ENCODE measurements around the gene DDI1. TPM values are rescaled to one million over a fixed set of nuclear protein-coding genes. Genes with fewer than 3 reads are reported as not detected.
"Not testable (repeated sequence)": the region's sequence is repeated elsewhere in the genome, so short reads cannot be mapped to it uniquely, and the experiment has no call there.

DDI1 gene
- total and polyA plus RNA-seq, 2 experiments from 2014 or later, result 0.13 TPM; not detected in 1

DNA sequence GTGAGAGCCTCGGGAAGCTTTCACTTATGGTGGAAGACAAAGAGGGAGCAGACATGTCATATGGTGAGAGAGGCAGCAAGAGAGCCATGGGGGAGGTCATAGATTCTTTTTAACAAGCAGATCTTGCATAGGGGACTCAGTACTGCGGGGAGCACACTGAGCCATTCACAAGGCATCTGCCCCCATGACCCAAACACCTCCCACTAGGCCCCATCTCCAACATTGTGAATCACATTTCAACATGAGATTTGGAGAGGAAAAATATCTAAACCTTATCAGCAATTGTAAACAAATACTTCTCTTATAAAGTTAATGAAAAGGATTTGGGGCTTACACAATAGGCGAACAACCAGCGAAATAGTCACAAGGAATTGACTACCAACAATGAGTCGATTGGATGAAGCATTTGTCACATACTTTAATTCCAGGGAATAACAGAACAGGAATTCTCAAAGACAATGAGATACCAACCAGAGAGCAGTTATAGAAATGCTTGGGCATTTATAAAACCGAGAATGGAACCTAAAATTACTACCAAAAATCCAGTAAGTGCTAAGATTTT lies 7.3 kb downstream of the DDI1 start (continued):
- TF ChIP-seq, protein P1, sequence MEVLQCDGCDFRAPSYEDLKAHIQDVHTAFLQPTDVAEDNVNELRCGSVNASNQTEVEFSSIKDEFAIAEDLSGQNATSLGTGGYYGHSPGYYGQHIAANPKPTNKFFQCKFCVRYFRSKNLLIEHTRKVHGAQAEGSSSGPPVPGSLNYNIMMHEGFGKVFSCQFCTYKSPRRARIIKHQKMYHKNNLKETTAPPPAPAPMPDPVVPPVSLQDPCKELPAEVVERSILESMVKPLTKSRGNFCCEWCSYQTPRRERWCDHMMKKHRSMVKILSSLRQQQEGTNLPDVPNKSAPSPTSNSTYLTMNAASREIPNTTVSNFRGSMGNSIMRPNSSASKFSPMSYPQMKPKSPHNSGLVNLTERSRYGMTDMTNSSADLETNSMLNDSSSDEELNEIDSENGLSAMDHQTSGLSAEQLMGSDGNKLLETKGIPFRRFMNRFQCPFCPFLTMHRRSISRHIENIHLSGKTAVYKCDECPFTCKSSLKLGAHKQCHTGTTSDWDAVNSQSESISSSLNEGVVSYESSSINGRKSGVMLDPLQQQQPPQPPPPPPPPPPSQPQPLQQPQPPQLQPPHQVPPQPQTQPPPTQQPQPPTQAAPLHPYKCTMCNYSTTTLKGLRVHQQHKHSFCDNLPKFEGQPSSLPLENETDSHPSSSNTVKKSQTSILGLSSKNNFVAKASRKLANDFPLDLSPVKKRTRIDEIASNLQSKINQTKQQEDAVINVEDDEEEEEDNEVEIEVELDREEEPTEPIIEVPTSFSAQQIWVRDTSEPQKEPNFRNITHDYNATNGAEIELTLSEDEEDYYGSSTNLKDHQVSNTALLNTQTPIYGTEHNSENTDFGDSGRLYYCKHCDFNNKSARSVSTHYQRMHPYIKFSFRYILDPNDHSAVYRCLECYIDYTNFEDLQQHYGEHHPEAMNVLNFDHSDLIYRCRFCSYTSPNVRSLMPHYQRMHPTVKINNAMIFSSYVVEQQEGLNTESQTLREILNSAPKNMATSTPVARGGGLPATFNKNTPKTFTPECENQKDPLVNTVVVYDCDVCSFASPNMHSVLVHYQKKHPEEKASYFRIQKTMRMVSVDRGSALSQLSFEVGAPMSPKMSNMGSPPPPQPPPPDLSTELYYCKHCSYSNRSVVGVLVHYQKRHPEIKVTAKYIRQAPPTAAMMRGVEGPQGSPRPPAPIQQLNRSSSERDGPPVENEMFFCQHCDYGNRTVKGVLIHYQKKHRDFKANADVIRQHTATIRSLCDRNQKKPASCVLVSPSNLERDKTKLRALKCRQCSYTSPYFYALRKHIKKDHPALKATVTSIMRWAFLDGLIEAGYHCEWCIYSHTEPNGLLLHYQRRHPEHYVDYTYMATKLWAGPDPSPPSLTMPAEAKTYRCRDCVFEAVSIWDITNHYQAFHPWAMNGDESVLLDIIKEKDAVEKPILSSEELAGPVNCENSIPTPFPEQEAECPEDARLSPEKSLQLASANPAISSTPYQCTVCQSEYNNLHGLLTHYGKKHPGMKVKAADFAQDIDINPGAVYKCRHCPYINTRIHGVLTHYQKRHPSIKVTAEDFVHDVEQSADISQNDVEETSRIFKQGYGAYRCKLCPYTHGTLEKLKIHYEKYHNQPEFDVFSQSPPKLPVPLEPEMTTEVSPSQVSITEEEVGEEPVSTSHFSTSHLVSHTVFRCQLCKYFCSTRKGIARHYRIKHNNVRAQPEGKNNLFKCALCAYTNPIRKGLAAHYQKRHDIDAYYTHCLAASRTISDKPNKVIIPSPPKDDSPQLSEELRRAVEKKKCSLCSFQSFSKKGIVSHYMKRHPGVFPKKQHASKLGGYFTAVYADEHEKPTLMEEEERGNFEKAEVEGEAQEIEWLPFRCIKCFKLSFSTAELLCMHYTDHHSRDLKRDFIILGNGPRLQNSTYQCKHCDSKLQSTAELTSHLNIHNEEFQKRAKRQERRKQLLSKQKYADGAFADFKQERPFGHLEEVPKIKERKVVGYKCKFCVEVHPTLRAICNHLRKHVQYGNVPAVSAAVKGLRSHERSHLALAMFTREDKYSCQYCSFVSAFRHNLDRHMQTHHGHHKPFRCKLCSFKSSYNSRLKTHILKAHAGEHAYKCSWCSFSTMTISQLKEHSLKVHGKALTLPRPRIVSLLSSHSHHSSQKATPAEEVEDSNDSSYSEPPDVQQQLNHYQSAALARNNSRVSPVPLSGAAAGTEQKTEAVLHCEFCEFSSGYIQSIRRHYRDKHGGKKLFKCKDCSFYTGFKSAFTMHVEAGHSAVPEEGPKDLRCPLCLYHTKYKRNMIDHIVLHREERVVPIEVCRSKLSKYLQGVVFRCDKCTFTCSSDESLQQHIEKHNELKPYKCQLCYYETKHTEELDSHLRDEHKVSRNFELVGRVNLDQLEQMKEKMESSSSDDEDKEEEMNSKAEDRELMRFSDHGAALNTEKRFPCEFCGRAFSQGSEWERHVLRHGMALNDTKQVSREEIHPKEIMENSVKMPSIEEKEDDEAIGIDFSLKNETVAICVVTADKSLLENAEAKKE (CRISPR knock-in tag; IDR thresholded peaks at IDR 0.05), result no peak

DNA sequence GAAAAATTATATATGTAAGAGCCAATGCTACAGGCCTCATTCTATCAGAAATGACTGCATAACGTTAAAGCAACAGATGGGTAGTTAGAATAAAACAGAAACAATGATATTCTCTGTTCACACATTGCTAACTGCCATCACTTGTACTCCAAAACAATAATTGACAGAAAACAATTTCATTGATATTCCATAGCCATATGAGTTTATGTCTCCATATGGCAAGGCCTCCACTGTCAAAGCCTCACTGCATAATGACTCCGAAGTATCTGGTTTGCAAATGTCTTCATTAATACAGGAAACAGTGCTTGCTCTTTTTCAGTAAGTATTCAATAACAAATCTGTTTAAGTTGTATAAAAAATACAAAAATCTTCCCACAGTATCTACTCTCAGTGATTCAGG lies 9.9 kb downstream of the DDI1 start:
- H3K4me2 ChIP-seq, result no peak overlapping the region
- no peaks in the 10 kb centered on the region for H3K9me2 ChIP-seq (ENCODE audit: insufficient read depth)
- no peak overlapping the region for H2AFZ ChIP-seq
- H3K79me2 ChIP-seq (replicated peaks; ENCODE audit: insufficient read depth), result no peaks in the 10 kb centered on the region
- DNase-seq (ENCODE audit: low spot score) (no peak), ATAC-seq (no peak)
- no peak for TF ChIP-seq STAT1 (IDR thresholded peaks at IDR 0.05; ENCODE audit: unreplicated experiment)
- TF ChIP-seq ZNF114 (CRISPR knock-in tag; IDR thresholded peaks at IDR 0.05), result no peak
- TF ChIP-seq, protein P2, sequence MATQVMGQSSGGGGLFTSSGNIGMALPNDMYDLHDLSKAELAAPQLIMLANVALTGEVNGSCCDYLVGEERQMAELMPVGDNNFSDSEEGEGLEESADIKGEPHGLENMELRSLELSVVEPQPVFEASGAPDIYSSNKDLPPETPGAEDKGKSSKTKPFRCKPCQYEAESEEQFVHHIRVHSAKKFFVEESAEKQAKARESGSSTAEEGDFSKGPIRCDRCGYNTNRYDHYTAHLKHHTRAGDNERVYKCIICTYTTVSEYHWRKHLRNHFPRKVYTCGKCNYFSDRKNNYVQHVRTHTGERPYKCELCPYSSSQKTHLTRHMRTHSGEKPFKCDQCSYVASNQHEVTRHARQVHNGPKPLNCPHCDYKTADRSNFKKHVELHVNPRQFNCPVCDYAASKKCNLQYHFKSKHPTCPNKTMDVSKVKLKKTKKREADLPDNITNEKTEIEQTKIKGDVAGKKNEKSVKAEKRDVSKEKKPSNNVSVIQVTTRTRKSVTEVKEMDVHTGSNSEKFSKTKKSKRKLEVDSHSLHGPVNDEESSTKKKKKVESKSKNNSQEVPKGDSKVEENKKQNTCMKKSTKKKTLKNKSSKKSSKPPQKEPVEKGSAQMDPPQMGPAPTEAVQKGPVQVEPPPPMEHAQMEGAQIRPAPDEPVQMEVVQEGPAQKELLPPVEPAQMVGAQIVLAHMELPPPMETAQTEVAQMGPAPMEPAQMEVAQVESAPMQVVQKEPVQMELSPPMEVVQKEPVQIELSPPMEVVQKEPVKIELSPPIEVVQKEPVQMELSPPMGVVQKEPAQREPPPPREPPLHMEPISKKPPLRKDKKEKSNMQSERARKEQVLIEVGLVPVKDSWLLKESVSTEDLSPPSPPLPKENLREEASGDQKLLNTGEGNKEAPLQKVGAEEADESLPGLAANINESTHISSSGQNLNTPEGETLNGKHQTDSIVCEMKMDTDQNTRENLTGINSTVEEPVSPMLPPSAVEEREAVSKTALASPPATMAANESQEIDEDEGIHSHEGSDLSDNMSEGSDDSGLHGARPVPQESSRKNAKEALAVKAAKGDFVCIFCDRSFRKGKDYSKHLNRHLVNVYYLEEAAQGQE (IDR thresholded peaks at IDR 0.05; ENCODE audit: unreplicated experiment), result no peak
- TF ChIP-seq EZH2phosphoT487 (IDR thresholded peaks at IDR 0.05; ENCODE audit: unreplicated experiment), result no peak
- TF ChIP-seq CREB1 (CRISPR knock-in tag; IDR thresholded peaks at IDR 0.05; ENCODE audit: low read depth), result no peak
- TF ChIP-seq ZNF331 (CRISPR knock-in tag; IDR thresholded peaks at IDR 0.05; ENCODE audit: low read depth), result no peak
- Mint-ChIP-seq H3K27ac (no peak overlapping the region), H3K4me1 (0 out of 3 replicates have a peak, but pooled peaks cover 2% of the 10 kb centered on the region), H3K9me3 (no peaks in the 10 kb centered on the region; the same call in 2 of the 3 replicates), H3K36me3 (ENCODE audit: low read depth) (no peaks in the 10 kb centered on the region), H3K4me3 (no peak overlapping the region), H3K27me3 (ENCODE audit: insufficient read depth, low read depth, poor library complexity) (no peaks in the 10 kb centered on the region)
- no peaks in the 10 kb centered on the region for H3K27me3 ChIP-seq (ENCODE audit: insufficient read depth)
- H4K20me1 ChIP-seq (replicated peaks; ENCODE audit: insufficient read depth), result no peaks in the 10 kb centered on the region
- H3K36me3 ChIP-seq (ENCODE audit: insufficient read depth), result no peaks in the 10 kb centered on the region
- H3K27ac ChIP-seq (ENCODE audit: low read depth), result no peak overlapping the region
- no peaks in the 10 kb centered on the region for H3K4me1 ChIP-seq (ENCODE audit: insufficient read depth)
- no peaks in the 10 kb centered on the region for H3F3A ChIP-seq (replicated peaks; ENCODE audit: low read depth)
- H3K4me3 ChIP-seq, result no peak overlapping the region

DNA sequence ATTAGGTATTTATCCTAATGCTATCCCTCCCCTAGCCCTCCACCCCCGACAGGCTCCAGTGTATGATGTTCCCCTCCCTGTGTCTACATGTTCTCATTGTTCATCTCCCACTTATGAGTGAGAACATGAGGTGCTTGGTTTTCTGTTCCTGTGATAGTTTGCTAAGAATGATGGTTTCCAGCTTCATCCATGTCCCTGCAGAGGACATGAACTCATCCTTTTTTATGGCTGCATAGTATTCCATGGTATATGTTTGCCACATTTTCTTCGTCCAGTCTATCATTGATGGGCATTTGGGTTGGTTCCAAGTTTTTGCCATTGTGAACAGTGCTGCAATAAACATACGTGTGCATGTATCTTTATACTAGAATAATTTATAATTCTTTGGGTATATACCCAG lies 10.4 kb downstream of the DDI1 start:
- H3K9me2 ChIP-seq (ENCODE audit: insufficient read depth); H3K4me1 ChIP-seq (ENCODE audit: insufficient read depth); H3K79me2 ChIP-seq (replicated peaks; ENCODE audit: insufficient read depth); H3K27ac Mint-ChIP-seq; H3F3A ChIP-seq (replicated peaks; ENCODE audit: low read depth); H3K4me2 ChIP-seq; H3K4me1 Mint-ChIP-seq; H3K36me3 ChIP-seq (ENCODE audit: insufficient read depth); H3K27me3 Mint-ChIP-seq (ENCODE audit: insufficient read depth, low read depth, poor library complexity); H3K9me3 Mint-ChIP-seq; H2AFZ ChIP-seq; H3K4me3 ChIP-seq; ATAC-seq; DNase-seq (ENCODE audit: low spot score); H3K27ac ChIP-seq (ENCODE audit: low read depth); H3K27me3 ChIP-seq (ENCODE audit: insufficient read depth); H4K20me1 ChIP-seq (replicated peaks; ENCODE audit: insufficient read depth); H3K36me3 Mint-ChIP-seq (ENCODE audit: low read depth); H3K4me3 Mint-ChIP-seq: not testable (repeated sequence)

All from GM23338 (cell line).